Esophagus squamous epithelium (tissue), 4 donors: ENCODE data around the gene CDIP1.

Source experiments
- POLR2A ChIP-seq, 4 donors: fragments of 450-650 bp; IDR thresholded peaks; one replicate each; pipeline ENCODE4 v1.6.1; 2017; ENCODE audit warnings: antibody characterized with exemption in 4 of 4, mild to moderate bottlenecking in 4 of 4, moderate library complexity in 3 of 4
- TF ChIP-seq, protein P1 (sequence below), 6 experiments: fragments of 450-650 bp in 4 of 6; fragments of 200-600 bp in 2 of 6; sonication (generic) in 2 of 6; IDR thresholded peaks; one replicate each; pipeline ENCODE4 v1.5.1; 2016 to 2019; ENCODE audit warnings: antibody characterized with exemption in 6 of 6, mild to moderate bottlenecking in 4 of 6, moderate library complexity in 4 of 6

DNA sequence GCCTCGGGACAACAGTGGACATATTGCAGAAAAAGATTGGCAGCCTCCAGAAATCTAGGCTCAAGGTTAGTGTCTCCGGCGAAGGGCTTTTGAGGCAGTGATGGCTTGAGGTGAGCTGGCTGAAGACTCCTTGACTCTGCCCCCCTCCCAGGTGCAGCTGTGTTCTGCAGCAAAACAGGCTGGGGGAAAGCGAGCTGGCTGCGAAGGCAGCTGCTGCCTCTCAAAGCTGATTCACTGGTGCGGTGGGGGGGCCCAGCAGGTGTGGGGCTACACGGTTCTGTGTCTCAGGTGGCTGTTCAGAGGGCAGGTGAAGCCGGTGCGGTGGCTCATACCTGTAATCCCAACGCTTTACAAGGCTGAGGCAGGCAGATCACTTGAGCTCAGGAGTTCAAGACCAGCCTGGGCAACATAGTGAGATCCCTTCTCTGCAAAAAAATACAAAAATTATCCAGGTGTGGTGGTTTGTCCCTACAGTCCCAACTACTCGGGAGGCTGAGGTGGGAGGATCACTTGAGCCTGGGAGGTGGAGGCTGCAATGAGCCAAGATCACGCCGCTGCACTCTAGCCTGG, 40.5 kb upstream of the CDIP1 start:
- TF ChIP-seq, protein P1, sequence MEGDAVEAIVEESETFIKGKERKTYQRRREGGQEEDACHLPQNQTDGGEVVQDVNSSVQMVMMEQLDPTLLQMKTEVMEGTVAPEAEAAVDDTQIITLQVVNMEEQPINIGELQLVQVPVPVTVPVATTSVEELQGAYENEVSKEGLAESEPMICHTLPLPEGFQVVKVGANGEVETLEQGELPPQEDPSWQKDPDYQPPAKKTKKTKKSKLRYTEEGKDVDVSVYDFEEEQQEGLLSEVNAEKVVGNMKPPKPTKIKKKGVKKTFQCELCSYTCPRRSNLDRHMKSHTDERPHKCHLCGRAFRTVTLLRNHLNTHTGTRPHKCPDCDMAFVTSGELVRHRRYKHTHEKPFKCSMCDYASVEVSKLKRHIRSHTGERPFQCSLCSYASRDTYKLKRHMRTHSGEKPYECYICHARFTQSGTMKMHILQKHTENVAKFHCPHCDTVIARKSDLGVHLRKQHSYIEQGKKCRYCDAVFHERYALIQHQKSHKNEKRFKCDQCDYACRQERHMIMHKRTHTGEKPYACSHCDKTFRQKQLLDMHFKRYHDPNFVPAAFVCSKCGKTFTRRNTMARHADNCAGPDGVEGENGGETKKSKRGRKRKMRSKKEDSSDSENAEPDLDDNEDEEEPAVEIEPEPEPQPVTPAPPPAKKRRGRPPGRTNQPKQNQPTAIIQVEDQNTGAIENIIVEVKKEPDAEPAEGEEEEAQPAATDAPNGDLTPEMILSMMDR (IDR thresholded peaks at IDR 0.05) = no peak
- TF ChIP-seq POLR2A (IDR thresholded peaks at IDR 0.05) = no peak
